OCI-LY7 (cell line): Measurements from ENCODE around the gene CD302.
"Not testable (repeated sequence)": the region's sequence is repeated elsewhere in the genome, so short reads cannot be mapped to it uniquely, and the experiment has no call there.

ENCODE experiments used
- EZH2phosphoT487 ChIP-seq: fragments of 200-600 bp; sonication (generic); IDR thresholded peaks from 2 replicates; pipeline ENCODE4 v1.6.1; 2018; ENCODE audit warnings: low read depth, borderline replicate concordance, mild to moderate bottlenecking, mixed run types, antibody characterized with exemption, low read length, moderate library complexity, mixed read lengths
- TF ChIP-seq, protein P1 (sequence below): fragments of 200-600 bp; sonication (generic); conservative IDR thresholded peaks from 2 replicates; pipeline ENCODE4 v1.5.1; 2014; ENCODE audit warnings: mild to moderate bottlenecking, antibody characterized with exemption, low read length, moderate library complexity, mixed read lengths

DNA sequence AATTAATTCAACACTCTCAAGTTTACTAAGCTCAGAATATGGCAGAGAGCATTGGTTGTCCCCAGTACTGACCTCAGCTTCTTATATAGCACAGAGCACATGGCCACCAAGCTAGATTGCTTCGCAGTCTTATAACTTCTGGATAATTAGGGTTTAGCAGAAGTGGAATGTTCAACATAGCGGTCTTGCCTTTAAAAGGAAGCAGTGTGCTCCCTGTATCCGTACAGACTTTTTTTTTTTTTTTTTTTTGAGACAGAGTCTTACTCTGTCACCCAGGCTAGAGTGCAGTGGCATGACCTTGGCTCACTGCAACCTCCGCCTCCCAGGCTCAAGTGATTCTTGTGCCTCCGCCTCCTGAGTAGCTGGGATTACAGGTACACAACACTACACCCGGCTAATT lies 13.3 kb downstream of the CD302 start:
- TF ChIP-seq, protein P1, sequence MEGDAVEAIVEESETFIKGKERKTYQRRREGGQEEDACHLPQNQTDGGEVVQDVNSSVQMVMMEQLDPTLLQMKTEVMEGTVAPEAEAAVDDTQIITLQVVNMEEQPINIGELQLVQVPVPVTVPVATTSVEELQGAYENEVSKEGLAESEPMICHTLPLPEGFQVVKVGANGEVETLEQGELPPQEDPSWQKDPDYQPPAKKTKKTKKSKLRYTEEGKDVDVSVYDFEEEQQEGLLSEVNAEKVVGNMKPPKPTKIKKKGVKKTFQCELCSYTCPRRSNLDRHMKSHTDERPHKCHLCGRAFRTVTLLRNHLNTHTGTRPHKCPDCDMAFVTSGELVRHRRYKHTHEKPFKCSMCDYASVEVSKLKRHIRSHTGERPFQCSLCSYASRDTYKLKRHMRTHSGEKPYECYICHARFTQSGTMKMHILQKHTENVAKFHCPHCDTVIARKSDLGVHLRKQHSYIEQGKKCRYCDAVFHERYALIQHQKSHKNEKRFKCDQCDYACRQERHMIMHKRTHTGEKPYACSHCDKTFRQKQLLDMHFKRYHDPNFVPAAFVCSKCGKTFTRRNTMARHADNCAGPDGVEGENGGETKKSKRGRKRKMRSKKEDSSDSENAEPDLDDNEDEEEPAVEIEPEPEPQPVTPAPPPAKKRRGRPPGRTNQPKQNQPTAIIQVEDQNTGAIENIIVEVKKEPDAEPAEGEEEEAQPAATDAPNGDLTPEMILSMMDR = not testable (repeated sequence)
- not testable (repeated sequence) for TF ChIP-seq EZH2phosphoT487
